Measurements from ENCODE around the gene ATN1. TPM values are rescaled to one million over a fixed set of nuclear protein-coding genes. Genes with fewer than 3 reads are reported as not detected.

The ATN1 gene
- total RNA-seq, 1 donor from 2014 or later = 112 TPM

DNA sequence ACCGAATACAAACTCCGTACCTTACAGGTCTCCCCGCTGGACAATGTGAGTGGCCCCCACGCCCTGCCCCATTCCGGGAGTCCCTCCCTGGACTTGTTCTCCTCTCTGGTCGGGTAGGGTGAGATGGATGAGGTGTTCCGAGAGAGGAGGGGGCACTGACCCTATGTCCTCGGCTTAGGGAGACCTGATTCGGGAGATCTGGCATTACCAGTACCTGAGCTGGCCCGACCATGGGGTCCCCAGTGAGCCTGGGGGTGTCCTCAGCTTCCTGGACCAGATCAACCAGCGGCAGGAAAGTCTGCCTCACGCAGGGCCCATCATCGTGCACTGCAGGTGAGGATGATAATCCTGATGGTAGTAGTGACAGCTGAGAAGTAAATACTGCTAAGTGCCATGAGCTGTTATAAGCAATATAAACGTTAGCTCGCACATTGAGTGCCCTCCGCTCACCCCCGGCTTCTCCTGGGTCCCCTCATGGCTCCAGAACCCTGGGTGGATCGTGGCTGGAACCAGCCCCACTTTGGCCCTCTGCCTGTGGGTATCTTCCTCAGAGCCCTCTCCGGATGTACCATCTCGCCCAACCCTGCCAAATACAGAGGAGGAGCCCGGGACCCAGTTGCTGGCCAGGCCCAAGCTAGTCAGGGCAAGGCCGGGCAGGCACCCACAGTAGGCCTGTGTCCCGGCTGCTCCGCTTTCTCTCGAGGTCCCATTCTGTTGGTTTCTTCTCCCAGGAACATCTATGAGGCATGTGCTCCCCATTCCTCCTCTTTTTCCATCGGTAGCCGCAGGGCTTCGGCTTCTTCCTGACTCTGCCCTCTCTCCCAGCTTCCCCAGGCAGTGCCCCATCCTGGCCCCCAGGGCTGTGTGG is 30.2 kb downstream of the ATN1 start:
- DNase-seq (ENCODE audit: low spot score) = no peak

DNA sequence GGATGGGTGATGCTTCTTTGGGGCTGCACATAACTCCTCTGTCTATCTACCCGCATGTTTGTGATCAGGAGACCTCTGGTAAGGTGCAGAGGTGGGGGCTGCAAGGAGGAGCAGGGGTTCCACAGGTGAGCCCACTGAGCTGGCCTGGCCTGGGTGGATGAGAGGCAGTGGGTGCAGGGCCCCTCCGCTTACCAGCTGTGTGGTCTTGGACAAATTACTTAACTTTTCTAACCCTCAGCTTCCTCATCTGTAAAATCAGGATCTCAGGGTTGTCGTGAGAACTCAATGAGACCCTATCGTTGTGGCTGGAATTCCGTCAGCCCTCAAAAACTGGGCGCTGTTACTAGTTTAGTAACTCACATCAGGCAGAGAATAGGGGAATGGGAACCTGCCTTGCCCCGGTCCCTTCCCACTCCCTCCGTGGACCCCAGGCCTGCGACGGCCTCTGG is 30.9 kb downstream of the ATN1 start:
- DNase-seq (ENCODE audit: low spot score) = no peak

- no peak for DNase-seq (ENCODE audit: low spot score)
Measured at GRCh38 chr12:6959058-6959804, 31.5 kb downstream of the ATN1 start.

- DNase-seq (ENCODE audit: low spot score) = no peak
Measured at GRCh38 chr12:6959805-6960592, 32.2 kb downstream of the ATN1 start.

DNA sequence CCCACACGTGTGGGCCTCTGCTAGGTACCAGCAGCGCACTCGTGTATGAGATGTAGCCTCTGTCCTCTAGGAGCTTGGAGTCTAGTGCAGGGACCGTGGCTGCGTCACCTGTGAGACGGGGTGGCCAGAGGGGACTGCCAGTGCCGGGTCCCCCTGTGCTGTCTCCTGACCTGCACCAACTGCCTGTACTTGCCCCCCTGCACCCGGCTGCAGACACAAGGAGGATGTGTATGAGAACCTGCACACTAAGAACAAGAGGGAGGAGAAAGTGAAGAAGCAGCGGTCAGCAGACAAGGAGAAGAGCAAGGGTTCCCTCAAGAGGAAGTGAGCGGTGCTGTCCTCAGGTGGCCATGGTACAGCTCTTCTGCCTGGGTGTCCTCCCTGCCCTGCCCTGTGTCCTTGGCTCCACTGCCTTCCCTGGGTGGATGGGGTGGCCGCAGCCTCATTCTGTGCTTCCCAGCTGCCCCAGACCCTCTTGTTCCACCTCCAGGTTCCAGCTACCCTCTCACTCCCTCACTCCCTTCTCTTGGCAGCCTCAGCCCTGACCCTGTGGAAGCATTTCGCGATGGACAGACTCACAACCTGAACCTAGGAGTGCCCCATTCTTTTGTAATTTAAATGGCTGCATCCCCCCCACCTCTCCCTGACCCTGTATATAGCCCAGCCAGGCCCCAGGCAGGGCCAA is 33.0 kb downstream of the ATN1 start:
- DNase-seq (ENCODE audit: low spot score) = no peak

GRCh38 chr12:6961278-6961694 is 33.5 kb downstream of the ATN1 start:
- peak; percentile 81 for DNase-seq (ENCODE audit: low spot score)

DNA sequence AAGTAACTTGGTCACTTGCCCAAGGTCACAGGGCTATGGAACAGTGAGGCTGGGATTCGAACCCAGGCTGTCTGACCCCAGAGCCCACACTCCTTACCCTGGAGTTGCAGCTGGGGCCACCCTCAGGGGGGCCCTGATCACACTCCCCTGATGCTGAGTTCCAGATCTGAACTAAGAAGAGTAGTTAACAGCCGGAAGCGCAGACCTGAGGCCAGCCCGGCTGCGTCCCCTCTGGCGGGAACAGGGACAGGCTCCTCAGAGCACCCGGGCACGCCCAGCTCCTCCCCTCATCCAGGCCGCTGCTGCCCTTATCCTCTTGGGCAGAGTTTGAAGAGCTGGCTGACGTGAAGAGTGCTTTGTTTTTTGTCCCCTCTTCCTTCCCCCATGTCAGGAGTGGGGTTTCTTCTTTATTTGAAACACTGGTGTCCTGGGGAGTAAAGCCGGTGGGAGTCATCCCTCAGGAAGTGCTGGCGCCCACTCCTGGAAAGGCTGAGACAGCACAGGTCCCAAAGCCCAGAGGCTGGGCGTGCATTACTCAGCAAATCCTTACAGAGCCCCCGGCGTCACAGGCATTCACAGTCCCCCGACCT is 34.0 kb downstream of the ATN1 start:
- no peak for DNase-seq (ENCODE audit: low spot score)

DNA sequence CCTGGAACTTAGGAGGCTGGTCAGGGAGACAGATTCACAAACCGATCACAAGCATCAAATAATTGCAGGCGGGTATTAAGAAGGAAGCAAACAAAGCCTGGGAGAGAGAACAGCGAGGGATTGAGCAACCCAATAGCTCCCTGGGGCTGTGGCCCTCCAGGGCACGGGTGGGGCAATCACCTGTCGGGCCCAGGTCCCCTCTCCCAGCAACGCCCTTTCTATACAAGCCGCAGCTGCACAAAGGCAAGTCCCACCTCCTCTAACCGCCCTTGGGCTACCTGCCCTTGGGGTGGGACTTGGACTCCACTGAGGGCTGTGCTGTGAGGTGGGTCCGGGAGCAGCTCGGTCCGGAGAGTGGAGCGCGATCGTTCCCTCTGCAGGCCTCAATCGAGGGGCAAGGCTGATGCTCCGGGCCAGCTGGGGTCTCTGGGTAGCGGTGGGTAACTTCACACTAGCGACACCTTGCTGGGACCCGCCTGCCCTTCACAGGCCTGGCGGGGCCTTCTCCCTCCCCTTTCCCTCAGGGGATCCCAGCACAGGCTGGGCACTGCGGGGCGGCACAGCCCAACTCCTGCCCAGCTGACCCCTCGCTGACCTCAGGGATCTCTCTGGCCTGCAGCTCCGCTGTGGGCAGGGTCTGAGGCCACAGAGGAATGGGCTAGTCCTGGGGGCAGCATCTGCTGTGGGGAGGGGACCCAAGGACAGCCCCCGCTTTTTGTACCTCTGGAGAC is 34.7 kb downstream of the ATN1 start:
- peak; percentile 86 for DNase-seq (ENCODE audit: low spot score)

- peak; percentile 94 for DNase-seq (ENCODE audit: low spot score)
Measured at GRCh38 chr12:6963016-6963731, 35.4 kb downstream of the ATN1 start.

DNA sequence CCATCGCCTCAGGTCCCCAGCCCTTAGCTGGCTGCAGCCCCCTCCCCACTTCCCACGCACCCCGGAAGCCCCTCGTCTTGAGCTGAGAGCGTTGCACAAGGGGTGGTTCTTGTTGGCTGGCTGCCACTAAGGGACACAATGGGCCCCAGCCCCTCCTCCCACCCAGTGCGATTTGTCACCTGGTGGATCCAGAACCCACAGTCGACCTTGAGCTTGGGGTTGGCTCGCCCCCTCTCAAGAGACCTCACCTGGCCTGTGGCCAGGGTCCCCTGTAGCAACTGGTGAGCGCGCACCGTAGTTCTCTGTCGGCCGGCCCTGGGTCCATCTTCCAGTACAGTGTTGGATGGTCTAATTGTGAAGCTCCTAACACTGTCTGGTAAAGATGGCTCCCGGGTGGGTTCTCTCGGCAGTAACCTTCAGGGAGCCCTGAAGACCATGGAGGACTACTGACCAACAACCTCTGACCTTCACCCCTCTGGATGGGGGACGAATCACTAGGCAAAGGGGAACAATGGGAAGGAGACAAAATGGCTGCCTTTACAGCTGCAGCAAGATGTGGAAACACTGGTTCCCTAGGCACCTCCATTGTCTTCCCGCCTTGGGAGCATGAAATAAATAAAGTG is 36.1 kb downstream of the ATN1 start:
- DNase-seq (ENCODE audit: low spot score) = no peak

DNA sequence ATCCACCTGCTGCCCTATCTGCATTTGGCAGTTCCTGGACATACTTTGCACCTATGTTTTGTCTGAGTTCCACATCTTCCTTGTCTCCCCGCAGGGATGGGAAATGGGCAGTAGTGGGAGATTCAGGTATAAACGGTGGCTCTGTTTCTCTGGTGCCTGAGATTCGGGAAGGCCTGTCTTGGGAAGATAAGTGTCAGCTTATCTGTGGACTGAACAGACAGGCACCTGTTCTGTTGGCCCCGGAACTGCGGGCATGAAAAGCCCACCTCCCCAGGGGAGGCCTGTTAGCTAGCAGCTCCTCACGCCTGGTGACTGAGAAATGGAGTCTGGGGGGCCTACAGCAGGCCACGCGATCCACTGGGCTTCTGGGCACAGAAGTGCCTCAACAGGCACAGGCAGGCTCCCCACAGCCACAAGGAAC is 36.9 kb downstream of the ATN1 start:
- DNase-seq (ENCODE audit: low spot score) = no peak

GRCh38 chr12:6965026-6965661 is 37.4 kb downstream of the ATN1 start:
- peak; percentile 93 for DNase-seq (ENCODE audit: low spot score)

DNA sequence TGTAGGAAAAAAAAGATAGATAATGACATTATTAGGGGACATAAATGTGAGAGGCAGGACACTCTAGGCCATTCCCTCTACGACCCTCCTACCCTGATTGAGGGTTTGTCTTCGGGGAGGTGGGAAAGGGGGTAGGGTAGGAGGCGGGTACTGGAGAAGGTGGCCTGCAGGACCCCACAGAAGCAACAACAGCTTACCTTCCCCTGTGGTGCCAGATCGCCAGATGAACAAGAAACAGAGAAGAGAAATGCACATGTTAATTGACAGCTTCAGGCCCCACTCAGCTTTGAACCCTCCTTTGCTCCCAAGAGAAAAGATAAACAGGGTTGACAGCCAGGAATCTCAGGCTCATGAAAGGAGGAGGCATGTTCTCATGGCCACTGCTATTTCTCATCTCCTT is 38.0 kb downstream of the ATN1 start:
- DNase-seq (ENCODE audit: low spot score) = no peak

DNA sequence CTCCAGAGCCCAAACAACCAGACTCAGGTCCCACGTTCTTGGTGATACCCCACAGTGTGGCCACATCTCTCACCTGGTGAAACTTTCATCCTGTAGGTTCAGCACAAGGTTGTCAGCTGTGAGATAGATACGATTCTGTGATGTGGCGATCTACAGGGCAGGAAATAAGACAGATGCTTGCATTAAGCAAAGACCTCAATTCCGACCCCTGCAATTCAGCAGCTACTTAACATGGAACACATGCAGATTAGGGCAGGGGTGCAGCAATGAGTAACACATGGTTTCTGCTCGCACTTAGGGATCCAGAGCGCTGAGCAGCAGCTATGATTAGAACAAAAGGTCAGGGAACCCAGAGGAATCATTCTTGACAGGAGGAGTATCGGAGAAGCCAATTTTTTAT is 38.6 kb downstream of the ATN1 start:
- DNase-seq (ENCODE audit: low spot score) = no peak

GRCh38 chr12:6967651-6968100 is 39.9 kb downstream of the ATN1 start:
- DNase-seq (ENCODE audit: low spot score) = no peak

DNA sequence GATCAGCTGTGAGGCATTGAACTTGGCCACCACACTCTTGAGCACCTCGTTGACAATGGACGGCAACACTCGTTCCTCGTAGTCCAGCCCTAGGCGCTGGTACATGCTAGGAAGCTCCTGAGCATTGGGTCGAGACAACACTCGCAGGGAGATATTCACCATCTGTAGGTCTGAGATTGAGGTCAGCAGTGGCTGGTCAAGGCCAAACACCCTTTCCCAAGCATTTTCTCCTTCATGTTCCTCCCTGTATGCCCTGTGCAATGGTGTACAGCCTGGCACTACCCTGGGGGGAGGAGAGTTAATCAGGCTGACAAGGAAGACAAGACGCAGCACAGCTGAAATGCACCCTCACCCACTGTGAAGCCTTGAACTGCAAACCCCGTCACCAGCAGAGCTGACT is 40.7 kb downstream of the ATN1 start:
- DNase-seq (ENCODE audit: low spot score) = no peak

DNA sequence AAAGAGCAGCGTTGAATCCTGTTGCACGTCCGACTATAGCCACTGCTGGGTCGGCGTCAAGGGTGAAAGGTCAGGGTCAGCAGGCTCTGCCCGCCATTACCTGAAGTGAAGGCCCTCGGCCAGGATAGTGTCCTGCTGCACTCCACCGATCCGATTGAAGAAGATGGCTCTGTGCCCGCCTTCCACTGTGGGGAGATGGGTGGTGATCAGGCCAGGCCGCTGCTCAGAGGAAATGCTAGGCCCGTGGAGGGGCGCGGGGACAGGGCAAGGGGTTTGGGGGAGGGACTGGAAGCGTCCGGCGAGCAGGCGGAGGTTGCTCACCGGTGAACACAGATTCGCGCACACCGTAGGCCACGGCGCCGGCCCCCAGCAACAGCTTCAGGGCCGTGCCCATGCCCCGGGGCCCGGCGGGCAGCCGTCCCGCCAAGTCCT is 42.4 kb downstream of the ATN1 start:
- no peak for DNase-seq (ENCODE audit: low spot score)

DNA sequence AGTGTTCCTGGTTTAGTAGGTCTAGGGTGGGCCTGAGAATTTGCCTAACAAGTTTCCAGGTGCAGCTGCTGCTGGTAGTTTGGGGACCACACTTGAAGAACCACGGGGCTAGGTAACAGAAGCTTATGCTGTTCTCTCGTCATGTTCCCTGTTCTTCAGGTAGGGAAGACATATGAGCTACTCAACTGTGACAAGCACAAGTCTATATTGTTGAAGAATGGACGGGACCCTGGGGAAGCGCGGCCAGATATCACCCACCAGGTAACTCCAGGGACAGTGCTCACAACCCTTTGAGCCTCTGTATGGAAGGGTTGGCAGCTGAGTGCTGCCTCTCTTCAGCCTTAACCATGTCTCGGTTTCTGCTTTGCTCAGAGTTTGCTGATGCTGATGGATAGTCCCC is 46.4 kb downstream of the ATN1 start:
- no peak for DNase-seq (ENCODE audit: low spot score)
